Measurements from ENCODE around the gene RBBP8NL. TPM values are rescaled to one million over a fixed set of nuclear protein-coding genes. Genes with fewer than 3 reads are reported as not detected.

Gene RBBP8NL
- total and polyA plus RNA-seq, 9 of the 15 experiments (the other 6 are each of a cell fraction or from before 2014, with no cell fraction given), result not detected

DNA sequence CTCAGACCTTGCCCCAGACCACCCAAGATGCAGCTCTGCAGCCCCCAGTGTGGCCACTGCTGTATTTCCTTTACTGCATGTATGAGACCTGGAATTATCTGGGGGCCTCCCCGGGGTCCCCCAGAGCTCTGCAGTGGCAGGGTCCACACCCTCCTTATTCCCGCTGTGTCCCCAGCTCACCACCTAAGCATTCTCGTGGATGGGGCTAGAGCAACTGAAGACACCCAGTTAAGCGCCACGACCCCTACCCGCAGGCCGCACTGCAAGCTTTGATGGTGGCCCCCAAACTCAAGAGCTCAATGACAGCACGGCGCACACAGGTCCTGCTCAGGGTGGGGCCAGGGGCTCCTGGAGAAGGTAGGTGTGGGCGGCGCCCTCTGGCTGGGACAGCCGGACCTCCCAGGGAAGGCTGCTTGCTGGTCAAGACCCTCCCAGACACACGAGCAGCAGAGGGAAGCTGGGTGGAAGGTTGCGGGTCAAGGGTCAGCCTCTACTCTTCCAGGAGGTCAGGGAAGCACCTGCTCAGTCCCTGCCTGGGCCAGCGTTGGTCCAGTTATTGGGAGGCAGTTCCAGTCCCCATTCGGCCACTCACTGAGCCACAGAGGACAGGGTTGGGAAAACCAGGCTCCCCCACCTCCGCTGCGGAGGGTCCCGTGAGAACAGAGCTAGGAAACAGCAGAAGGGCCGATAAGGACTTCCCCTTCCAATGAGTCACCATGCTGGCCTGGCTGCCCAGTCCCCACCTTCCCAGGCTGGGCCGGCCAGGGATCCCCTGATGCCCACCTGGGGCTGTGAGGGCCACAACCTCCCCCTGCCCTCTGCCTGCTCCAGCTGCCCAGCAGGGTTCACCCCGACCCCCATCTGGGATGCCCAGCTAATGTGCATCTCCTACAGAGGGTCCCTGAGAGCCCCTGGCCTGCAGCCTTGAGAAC is 63.2 kb downstream of the RBBP8NL start (continued):
- TF ChIP-seq RBFOX2 (IDR thresholded peaks at IDR 0.05; ENCODE audit: low read depth, low read length) (peak; percentile 8), SPI1 (IDR thresholded peaks at IDR 0.05; ENCODE audit: borderline replicate concordance, low read depth, low read length) (peak; percentile 76), TCF7L2 (IDR thresholded peaks at IDR 0.05; ENCODE audit: low read depth, low read length) (no peak), SMARCA4 (IDR thresholded peaks at IDR 0.05) (peak; percentile 68), ZNF766 (CRISPR knock-in tag; conservative IDR thresholded peaks at IDR 0.05) (no peak), KLF10 (CRISPR knock-in tag; IDR thresholded peaks at IDR 0.05) (no peak), ATF7 (IDR thresholded peaks at IDR 0.05) (peak; percentile 43; the same call in 1 of the 2 replicates), SMAD4 (CRISPR knock-in tag; conservative IDR thresholded peaks at IDR 0.05) (0 out of 2 replicates have a peak, but pooled peaks have one; percentile 32), NR2F6 (CRISPR knock-in tag; IDR thresholded peaks at IDR 0.05) (no peak), ZKSCAN1 (IDR thresholded peaks at IDR 0.05; ENCODE audit: low read depth, low read length) (no peak), ZNF143 (CRISPR knock-in tag; IDR thresholded peaks at IDR 0.05) (no peak), XRCC3 (IDR thresholded peaks at IDR 0.05) (no peak), ZNF77 (CRISPR knock-in tag; IDR thresholded peaks at IDR 0.05) (no peak), KAT8 (IDR thresholded peaks at IDR 0.05; ENCODE audit: low read depth) (no peak)
- TF ChIP-seq, protein P1, sequence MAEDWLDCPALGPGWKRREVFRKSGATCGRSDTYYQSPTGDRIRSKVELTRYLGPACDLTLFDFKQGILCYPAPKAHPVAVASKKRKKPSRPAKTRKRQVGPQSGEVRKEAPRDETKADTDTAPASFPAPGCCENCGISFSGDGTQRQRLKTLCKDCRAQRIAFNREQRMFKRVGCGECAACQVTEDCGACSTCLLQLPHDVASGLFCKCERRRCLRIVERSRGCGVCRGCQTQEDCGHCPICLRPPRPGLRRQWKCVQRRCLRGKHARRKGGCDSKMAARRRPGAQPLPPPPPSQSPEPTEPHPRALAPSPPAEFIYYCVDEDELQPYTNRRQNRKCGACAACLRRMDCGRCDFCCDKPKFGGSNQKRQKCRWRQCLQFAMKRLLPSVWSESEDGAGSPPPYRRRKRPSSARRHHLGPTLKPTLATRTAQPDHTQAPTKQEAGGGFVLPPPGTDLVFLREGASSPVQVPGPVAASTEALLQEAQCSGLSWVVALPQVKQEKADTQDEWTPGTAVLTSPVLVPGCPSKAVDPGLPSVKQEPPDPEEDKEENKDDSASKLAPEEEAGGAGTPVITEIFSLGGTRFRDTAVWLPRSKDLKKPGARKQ (CRISPR knock-in tag; IDR thresholded peaks at IDR 0.05), result no peak
- TF ChIP-seq, protein P2, sequence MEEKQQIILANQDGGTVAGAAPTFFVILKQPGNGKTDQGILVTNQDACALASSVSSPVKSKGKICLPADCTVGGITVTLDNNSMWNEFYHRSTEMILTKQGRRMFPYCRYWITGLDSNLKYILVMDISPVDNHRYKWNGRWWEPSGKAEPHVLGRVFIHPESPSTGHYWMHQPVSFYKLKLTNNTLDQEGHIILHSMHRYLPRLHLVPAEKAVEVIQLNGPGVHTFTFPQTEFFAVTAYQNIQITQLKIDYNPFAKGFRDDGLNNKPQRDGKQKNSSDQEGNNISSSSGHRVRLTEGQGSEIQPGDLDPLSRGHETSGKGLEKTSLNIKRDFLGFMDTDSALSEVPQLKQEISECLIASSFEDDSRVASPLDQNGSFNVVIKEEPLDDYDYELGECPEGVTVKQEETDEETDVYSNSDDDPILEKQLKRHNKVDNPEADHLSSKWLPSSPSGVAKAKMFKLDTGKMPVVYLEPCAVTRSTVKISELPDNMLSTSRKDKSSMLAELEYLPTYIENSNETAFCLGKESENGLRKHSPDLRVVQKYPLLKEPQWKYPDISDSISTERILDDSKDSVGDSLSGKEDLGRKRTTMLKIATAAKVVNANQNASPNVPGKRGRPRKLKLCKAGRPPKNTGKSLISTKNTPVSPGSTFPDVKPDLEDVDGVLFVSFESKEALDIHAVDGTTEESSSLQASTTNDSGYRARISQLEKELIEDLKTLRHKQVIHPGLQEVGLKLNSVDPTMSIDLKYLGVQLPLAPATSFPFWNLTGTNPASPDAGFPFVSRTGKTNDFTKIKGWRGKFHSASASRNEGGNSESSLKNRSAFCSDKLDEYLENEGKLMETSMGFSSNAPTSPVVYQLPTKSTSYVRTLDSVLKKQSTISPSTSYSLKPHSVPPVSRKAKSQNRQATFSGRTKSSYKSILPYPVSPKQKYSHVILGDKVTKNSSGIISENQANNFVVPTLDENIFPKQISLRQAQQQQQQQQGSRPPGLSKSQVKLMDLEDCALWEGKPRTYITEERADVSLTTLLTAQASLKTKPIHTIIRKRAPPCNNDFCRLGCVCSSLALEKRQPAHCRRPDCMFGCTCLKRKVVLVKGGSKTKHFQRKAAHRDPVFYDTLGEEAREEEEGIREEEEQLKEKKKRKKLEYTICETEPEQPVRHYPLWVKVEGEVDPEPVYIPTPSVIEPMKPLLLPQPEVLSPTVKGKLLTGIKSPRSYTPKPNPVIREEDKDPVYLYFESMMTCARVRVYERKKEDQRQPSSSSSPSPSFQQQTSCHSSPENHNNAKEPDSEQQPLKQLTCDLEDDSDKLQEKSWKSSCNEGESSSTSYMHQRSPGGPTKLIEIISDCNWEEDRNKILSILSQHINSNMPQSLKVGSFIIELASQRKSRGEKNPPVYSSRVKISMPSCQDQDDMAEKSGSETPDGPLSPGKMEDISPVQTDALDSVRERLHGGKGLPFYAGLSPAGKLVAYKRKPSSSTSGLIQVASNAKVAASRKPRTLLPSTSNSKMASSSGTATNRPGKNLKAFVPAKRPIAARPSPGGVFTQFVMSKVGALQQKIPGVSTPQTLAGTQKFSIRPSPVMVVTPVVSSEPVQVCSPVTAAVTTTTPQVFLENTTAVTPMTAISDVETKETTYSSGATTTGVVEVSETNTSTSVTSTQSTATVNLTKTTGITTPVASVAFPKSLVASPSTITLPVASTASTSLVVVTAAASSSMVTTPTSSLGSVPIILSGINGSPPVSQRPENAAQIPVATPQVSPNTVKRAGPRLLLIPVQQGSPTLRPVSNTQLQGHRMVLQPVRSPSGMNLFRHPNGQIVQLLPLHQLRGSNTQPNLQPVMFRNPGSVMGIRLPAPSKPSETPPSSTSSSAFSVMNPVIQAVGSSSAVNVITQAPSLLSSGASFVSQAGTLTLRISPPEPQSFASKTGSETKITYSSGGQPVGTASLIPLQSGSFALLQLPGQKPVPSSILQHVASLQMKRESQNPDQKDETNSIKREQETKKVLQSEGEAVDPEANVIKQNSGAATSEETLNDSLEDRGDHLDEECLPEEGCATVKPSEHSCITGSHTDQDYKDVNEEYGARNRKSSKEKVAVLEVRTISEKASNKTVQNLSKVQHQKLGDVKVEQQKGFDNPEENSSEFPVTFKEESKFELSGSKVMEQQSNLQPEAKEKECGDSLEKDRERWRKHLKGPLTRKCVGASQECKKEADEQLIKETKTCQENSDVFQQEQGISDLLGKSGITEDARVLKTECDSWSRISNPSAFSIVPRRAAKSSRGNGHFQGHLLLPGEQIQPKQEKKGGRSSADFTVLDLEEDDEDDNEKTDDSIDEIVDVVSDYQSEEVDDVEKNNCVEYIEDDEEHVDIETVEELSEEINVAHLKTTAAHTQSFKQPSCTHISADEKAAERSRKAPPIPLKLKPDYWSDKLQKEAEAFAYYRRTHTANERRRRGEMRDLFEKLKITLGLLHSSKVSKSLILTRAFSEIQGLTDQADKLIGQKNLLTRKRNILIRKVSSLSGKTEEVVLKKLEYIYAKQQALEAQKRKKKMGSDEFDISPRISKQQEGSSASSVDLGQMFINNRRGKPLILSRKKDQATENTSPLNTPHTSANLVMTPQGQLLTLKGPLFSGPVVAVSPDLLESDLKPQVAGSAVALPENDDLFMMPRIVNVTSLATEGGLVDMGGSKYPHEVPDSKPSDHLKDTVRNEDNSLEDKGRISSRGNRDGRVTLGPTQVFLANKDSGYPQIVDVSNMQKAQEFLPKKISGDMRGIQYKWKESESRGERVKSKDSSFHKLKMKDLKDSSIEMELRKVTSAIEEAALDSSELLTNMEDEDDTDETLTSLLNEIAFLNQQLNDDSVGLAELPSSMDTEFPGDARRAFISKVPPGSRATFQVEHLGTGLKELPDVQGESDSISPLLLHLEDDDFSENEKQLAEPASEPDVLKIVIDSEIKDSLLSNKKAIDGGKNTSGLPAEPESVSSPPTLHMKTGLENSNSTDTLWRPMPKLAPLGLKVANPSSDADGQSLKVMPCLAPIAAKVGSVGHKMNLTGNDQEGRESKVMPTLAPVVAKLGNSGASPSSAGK (IDR thresholded peaks at IDR 0.05), result no peak

All from K562 (cell line).